HepG2 (cell line): ENCODE measurements around the gene GPR137. TPM values are rescaled to one million over a fixed set of nuclear protein-coding genes. Genes with fewer than 3 reads are reported as not detected.

Experiments
- AGO2 ChIP-seq: fragments of 200-400 bp; formaldehyde crosslinking; optimal IDR thresholded peaks from 2 replicates; pipeline ENCODE3; 2017; ENCODE audit warnings: mild to moderate bottlenecking, low read depth, low read length, moderate library complexity
- AKAP8 ChIP-seq: sonication (generic); formaldehyde crosslinking; IDR thresholded peaks from 2 replicates; pipeline ENCODE4 v1.5.1; 2020; ENCODE audit warnings: mild to moderate bottlenecking, missing genetic modification reagents
- BHLHE40 ChIP-seq: IDR thresholded peaks from 2 replicates; pipeline ENCODE4 v1.6.1; 2011; ENCODE audit warnings: low read length, improper control_type of control experiment
- BRD4 ChIP-seq: sonication (generic); formaldehyde crosslinking; IDR thresholded peaks from 2 replicates; pipeline ENCODE4 v1.4.0; 2020; ENCODE audit warnings: missing genetic modification reagents
- FOSL2 ChIP-seq: sonication (generic); formaldehyde crosslinking; IDR thresholded peaks from 2 replicates; pipeline ENCODE4 v1.4.0; 2020; ENCODE audit warnings: missing genetic modification reagents
- HNRNPL ChIP-seq: fragments of 200-400 bp; formaldehyde crosslinking; IDR thresholded peaks from 2 replicates; pipeline ENCODE4 v1.6.1; 2017; ENCODE audit warnings: mild to moderate bottlenecking, low read depth, low read length
- NFE2L2 ChIP-seq: fragments of 150-350 bp; IDR thresholded peaks from 2 replicates; pipeline ENCODE4 v1.6.1; 2014; ENCODE audit warnings: low read length
- RAD21 ChIP-seq: fragments of 450-650 bp; formaldehyde crosslinking; IDR thresholded peaks from 2 replicates; pipeline ENCODE4 v1.5.0; 2020; ENCODE audit warnings: mild to moderate bottlenecking
- RBM22 ChIP-seq: fragments of 200-400 bp; formaldehyde crosslinking; optimal IDR thresholded peaks from 2 replicates; pipeline ENCODE3; 2017; ENCODE audit warnings: mild to moderate bottlenecking, low read length, moderate library complexity
- STAG1 ChIP-seq: sonication (generic); formaldehyde crosslinking; IDR thresholded peaks from 2 replicates; pipeline ENCODE4 v1.4.0; 2020; ENCODE audit warnings: missing genetic modification reagents
- TMF1 ChIP-seq: sonication (generic); formaldehyde crosslinking; IDR thresholded peaks from 2 replicates; pipeline ENCODE4 v1.8.1; 2022; ENCODE audit warnings: low read depth, missing genetic modification reagents
- ZC3H13 ChIP-seq: sonication (generic); formaldehyde crosslinking; IDR thresholded peaks from 2 replicates; pipeline ENCODE4 v1.8.1; 2023; ENCODE audit warnings: mild to moderate bottlenecking, missing genetic modification reagents, moderate library complexity
- ZFP90 ChIP-seq: sonication (generic); formaldehyde crosslinking; IDR thresholded peaks from 2 replicates; pipeline ENCODE4 v1.8.0; 2022; ENCODE audit warnings: missing genetic modification reagents, mild to moderate bottlenecking, inconsistent platforms, borderline replicate concordance
- ZNF253 ChIP-seq: sonication (generic); formaldehyde crosslinking; IDR thresholded peaks from 2 replicates; pipeline ENCODE4 v1.8.0; 2022; ENCODE audit warnings: mild to moderate bottlenecking, missing genetic modification reagents, borderline replicate concordance
- ZNF3 ChIP-seq: IDR thresholded peaks from 2 replicates; pipeline ENCODE4 v1.7.0; 2017; ENCODE audit warnings: inconsistent platforms
- ZNF441 ChIP-seq: sonication (generic); formaldehyde crosslinking; IDR thresholded peaks from 2 replicates; pipeline ENCODE4 v1.7.0; 2021; ENCODE audit warnings: missing genetic modification reagents, borderline replicate concordance
- ZNF546 ChIP-seq: sonication (generic); formaldehyde crosslinking; conservative IDR thresholded peaks from 2 replicates; pipeline ENCODE4 v1.8.1; 2023; ENCODE audit warnings: mild to moderate bottlenecking, missing genetic modification reagents
- polyA plus RNA-seq, 8 experiments: library from polyadenylated mRNA; depleted of rRNA in 3 of 8; stranded (reverse) in 7 of 8; unstranded in 1 of 8; fragments of >200 nt; fragmentation: Illumina TruSeq in 4 of 8; extraction: Trizol in 4 of 8; gene quantifications; 2 replicates each; pipeline versions ENCODE4 v1.2.1 to v1.2.3, GENCODE V29; 2011 to 2016; ENCODE audit warnings: low read depth in 4 of 8, missing spikeins in 1 of 8, mixed read lengths in 1 of 8; ENCODE audit not compliant: insufficient read depth in 1 of 8
- total RNA-seq, 5 experiments: library from RNA; depleted of rRNA; stranded (reverse); fragments of >200 nt; fragmentation: Illumina TruSeq; extraction: Trizol; gene quantifications; 2 replicates each; pipeline ENCODE4 v1.2.3, GENCODE V29; 2016; ENCODE audit warnings: low read depth in 1 of 5
- TF ChIP-seq, protein P1 (sequence below): sonication (generic); formaldehyde crosslinking; IDR thresholded peaks from 2 replicates; pipeline ENCODE4 v1.4.0; 2020; ENCODE audit warnings: missing genetic modification reagents, borderline replicate concordance
- TF ChIP-seq, protein P2 (sequence below): sonication (generic); formaldehyde crosslinking; IDR thresholded peaks from 2 replicates; pipeline ENCODE4 v1.5.1; 2020; ENCODE audit warnings: missing genetic modification reagents, mild to moderate bottlenecking, borderline replicate concordance
- TF ChIP-seq, protein P3 (sequence below): sonication (generic); formaldehyde crosslinking; IDR thresholded peaks from 2 replicates; pipeline ENCODE4 v1.4.0; 2020; ENCODE audit warnings: missing genetic modification reagents, borderline replicate concordance
- TF ChIP-seq, protein P4 (sequence below): sonication (generic); formaldehyde crosslinking; conservative IDR thresholded peaks from 2 replicates; pipeline ENCODE4 v1.8.0; 2022; ENCODE audit warnings: mild to moderate bottlenecking, moderate library complexity, missing genetic modification reagents
- TF ChIP-seq, protein P5 (sequence below): sonication (generic); formaldehyde crosslinking; IDR thresholded peaks from 2 replicates; pipeline ENCODE4 v1.5.1; 2020; ENCODE audit warnings: mild to moderate bottlenecking, moderate library complexity, missing genetic modification reagents

Gene GPR137
- total and polyA plus RNA-seq, 2 of the 13 experiments (the other 11 are each of a cell fraction or from before 2014, with no cell fraction given), result 8.5 to 13.2 TPM

DNA sequence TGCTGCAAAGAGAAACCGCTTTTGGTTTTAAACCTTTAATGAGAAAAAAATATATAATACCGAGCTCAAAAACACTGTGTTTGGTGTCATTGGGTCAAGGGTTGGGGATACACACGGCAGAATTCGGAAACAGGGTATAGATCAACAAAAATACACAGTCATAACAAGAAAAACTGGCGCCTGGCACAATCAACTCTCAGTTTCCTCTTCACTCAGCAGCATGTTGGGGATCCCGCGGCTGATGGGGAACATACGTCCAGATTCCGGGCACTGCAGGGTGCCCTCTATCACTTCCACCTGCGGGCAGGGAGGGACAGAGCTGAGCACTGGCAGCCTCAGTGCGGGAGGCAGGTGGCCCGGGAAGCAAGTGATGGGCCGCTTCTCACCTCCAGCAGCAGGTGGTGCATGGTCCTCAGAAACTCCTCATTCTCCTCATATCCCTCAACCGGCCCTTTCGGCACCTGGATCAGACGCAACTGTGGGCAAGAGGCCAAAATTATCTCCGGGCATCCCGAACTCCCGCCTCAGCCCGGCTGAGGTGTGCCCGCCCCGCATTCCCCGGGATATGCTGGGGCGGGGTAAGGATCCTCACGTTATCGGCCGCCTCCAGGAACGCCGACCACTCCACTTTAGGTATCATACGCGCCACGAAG lies 31.1 kb downstream of the GPR137 start (continued):
- TF ChIP-seq, protein P1, sequence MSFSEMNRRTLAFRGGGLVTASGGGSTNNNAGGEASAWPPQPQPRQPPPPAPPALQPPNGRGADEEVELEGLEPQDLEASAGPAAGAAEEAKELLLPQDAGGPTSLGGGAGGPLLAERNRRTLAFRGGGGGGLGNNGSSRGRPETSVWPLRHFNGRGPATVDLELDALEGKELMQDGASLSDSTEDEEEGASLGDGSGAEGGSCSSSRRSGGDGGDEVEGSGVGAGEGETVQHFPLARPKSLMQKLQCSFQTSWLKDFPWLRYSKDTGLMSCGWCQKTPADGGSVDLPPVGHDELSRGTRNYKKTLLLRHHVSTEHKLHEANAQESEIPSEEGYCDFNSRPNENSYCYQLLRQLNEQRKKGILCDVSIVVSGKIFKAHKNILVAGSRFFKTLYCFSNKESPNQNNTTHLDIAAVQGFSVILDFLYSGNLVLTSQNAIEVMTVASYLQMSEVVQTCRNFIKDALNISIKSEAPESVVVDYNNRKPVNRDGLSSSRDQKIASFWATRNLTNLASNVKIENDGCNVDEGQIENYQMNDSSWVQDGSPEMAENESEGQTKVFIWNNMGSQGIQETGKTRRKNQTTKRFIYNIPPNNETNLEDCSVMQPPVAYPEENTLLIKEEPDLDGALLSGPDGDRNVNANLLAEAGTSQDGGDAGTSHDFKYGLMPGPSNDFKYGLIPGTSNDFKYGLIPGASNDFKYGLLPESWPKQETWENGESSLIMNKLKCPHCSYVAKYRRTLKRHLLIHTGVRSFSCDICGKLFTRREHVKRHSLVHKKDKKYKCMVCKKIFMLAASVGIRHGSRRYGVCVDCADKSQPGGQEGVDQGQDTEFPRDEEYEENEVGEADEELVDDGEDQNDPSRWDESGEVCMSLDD (CRISPR knock-in tag), result 0 out of 2 replicates have a peak, but pooled peaks have one; percentile 48
- TF ChIP-seq ZFP90 (CRISPR knock-in tag) (no peak), ZNF253 (CRISPR knock-in tag) (no peak), BHLHE40 (no peak), ZC3H13 (CRISPR knock-in tag) (0 out of 2 replicates have a peak, but pooled peaks have one; percentile 23), NFE2L2 (no peak), RAD21 (CRISPR knock-in tag) (peak; percentile 49; the same call in 1 of the 2 replicates), ZNF3 (CRISPR knock-in tag) (0 out of 2 replicates have a peak, but pooled peaks have one; percentile 18), TMF1 (CRISPR knock-in tag) (0 out of 2 replicates have a peak, but pooled peaks have one; percentile 5), RBM22 (peak; percentile 72), AGO2 (peak; percentile 96), BRD4 (0 out of 2 replicates have a peak, but pooled peaks have one; percentile 42), STAG1 (CRISPR knock-in tag) (peak; percentile 13; the same call in 1 of the 2 replicates), AKAP8 (CRISPR knock-in tag) (peak; percentile 85), FOSL2 (CRISPR knock-in tag) (0 out of 2 replicates have a peak, but pooled peaks have one; percentile 2), ZNF546 (CRISPR knock-in tag) (no peak), ZNF441 (CRISPR knock-in tag) (0 out of 2 replicates have a peak, but pooled peaks have one; percentile 12), HNRNPL (no peak)
- TF ChIP-seq, protein P2, sequence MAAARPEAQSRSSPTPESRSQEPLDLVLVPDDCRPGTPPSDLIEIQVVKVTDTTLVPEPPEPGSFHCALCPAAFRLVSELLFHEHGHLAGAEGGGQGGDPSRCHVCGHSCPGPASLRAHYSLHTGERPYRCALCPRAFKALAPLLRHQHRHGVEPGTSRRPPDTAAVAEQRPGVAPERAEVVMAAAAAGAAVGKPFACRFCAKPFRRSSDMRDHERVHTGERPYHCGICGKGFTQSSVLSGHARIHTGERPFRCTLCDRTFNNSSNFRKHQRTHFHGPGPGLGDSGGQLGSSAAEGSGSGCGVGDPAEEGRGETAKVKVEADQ (CRISPR knock-in tag), result no peak
- TF ChIP-seq, protein P3, sequence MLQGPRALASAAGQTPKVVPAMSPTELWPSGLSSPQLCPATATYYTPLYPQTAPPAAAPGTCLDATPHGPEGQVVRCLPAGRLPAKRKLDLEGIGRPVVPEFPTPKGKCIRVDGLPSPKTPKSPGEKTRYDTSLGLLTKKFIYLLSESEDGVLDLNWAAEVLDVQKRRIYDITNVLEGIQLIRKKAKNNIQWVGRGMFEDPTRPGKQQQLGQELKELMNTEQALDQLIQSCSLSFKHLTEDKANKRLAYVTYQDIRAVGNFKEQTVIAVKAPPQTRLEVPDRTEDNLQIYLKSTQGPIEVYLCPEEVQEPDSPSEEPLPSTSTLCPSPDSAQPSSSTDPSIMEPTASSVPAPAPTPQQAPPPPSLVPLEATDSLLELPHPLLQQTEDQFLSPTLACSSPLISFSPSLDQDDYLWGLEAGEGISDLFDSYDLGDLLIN (CRISPR knock-in tag), result peak; percentile 84; the same call in 1 of the 2 replicates
- TF ChIP-seq, protein P4, sequence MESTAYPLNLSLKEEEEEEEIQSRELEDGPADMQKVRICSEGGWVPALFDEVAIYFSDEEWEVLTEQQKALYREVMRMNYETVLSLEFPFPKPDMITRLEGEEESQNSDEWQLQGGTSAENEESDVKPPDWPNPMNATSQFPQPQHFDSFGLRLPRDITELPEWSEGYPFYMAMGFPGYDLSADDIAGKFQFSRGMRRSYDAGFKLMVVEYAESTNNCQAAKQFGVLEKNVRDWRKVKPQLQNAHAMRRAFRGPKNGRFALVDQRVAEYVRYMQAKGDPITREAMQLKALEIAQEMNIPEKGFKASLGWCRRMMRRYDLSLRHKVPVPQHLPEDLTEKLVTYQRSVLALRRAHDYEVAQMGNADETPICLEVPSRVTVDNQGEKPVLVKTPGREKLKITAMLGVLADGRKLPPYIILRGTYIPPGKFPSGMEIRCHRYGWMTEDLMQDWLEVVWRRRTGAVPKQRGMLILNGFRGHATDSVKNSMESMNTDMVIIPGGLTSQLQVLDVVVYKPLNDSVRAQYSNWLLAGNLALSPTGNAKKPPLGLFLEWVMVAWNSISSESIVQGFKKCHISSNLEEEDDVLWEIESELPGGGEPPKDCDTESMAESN (CRISPR knock-in tag), result 0 out of 2 replicates have a peak, but pooled peaks have one; percentile 10
- TF ChIP-seq, protein P5, sequence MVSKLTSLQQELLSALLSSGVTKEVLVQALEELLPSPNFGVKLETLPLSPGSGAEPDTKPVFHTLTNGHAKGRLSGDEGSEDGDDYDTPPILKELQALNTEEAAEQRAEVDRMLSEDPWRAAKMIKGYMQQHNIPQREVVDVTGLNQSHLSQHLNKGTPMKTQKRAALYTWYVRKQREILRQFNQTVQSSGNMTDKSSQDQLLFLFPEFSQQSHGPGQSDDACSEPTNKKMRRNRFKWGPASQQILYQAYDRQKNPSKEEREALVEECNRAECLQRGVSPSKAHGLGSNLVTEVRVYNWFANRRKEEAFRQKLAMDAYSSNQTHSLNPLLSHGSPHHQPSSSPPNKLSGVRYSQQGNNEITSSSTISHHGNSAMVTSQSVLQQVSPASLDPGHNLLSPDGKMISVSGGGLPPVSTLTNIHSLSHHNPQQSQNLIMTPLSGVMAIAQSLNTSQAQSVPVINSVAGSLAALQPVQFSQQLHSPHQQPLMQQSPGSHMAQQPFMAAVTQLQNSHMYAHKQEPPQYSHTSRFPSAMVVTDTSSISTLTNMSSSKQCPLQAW (CRISPR knock-in tag), result no peak
